Duodenal mucosa (tissue), 2 donors: ENCODE measurements around the gene SUGCT.

Source experiments
- H3K27ac ChIP-seq: one replicate; pipeline ENCODE4 v1.7.0; 2013; ENCODE audit warnings: low read depth, low read length
- H3K27me3 ChIP-seq, 2 donors: one replicate each; pipeline ENCODE4 v1.7.0; 2013; ENCODE audit warnings: low read length in 2 of 2, control low read depth in 1 of 2; ENCODE audit not compliant: insufficient read depth in 2 of 2, control insufficient read depth in 1 of 2
- H3K36me3 ChIP-seq, 2 donors: one replicate each; pipeline ENCODE4 v1.7.0; 2013; ENCODE audit warnings: low read length in 2 of 2, control low read depth in 1 of 2; ENCODE audit not compliant: insufficient read depth in 2 of 2, control insufficient read depth in 1 of 2
- H3K4me1 ChIP-seq, 2 donors: one replicate each; pipeline ENCODE4 v1.7.0; 2013; ENCODE audit warnings: low read length in 2 of 2, control low read depth in 1 of 2; ENCODE audit not compliant: insufficient read depth in 2 of 2, control insufficient read depth in 1 of 2
- H3K4me3 ChIP-seq, 2 donors: one replicate each; pipeline ENCODE4 v1.7.0; 2013; ENCODE audit warnings: low read length in 2 of 2, low read depth in 1 of 2
- H3K9ac ChIP-seq, 2 donors: one replicate each; pipeline ENCODE4 v1.7.0; 2013; ENCODE audit warnings: low read length in 2 of 2, low read depth in 1 of 2
- H3K9me3 ChIP-seq, 2 donors: one replicate each; pipeline ENCODE4 v1.7.0; 2013; ENCODE audit warnings: low read length in 2 of 2, control low read depth in 1 of 2; ENCODE audit not compliant: control insufficient read depth in 1 of 2

The SUGCT gene

DNA sequence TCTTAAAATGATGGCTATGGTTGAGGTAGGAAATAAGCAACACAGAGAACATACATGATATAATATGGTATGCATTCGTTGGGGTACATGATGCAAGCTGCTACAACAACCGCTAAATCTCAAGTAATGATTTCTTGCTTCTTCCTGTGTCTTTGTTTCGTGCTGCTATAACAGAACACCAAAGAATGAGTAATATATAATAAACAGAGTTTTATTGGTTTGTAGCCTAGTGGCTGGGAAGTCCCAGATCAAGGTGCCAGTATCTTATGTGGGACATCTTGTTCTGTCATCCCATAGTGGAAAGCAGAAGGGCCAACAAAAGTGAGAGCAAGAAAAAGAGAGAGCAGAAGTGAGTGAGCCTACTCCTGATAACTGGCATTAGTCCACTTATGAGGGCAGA is 689.7 kb downstream of the SUGCT start:
- Histone ChIP-seq H3K4me1 (peaks cover 7 to 8% of the 10 kb centered on the region in 2 donors), H3K9ac (no peak overlapping the region), H3K27me3 (no peaks in the 10 kb centered on the region), H3K9me3 (no peaks in the 10 kb centered on the region), H3K4me3 (no peak overlapping the region), H3K27ac (no peak overlapping the region), H3K36me3 (no peaks in the 10 kb centered on the region)

DNA sequence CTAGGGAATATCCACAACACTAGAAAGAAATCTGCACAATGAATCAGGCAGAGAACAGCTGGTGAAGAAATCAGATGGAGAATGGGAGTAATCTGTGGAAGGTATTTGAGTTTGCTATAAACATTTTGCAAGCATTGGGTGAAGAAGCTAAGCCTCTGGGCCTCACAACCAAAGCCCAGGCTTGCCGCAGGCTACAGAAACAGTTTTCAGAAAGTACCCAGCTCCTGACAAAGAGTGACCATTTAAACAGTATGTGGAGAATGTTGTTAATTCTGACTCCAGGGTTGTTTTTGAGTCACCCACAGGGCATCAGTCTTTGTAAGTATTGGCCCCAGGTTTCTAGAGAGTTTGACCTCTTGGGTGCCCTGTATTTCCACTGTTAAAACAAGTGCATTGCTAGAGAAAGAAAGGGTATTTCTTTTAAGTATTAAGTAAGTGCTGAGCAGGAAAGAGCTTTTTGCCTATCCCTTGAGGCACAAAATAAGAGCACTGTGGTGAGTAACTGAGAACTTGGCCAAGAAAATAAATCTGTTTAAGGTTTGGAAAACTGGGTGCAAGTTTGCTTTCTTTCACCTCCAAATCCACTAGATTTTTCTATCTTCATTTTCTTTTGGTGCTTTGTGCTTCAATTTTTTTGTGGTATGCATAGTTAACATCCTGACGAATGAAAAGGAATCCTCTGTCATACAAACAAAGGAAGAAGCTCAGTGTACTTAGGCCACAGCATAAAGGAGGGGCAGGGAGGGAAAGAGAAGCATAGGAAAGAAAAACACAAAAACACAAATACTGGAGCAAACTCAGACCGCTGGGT is 691.8 kb downstream of the SUGCT start:
- no peak overlapping the region for H3K4me3 ChIP-seq
- H3K4me1 ChIP-seq, result peaks cover 7 to 8% of the 10 kb centered on the region in 2 donors
- H3K27ac ChIP-seq, result no peak overlapping the region
- H3K36me3 ChIP-seq, result no peaks in the 10 kb centered on the region
- H3K27me3 ChIP-seq, result no peaks in the 10 kb centered on the region
- no peaks in the 10 kb centered on the region for H3K9me3 ChIP-seq
- H3K9ac ChIP-seq, result no peak overlapping the region

DNA sequence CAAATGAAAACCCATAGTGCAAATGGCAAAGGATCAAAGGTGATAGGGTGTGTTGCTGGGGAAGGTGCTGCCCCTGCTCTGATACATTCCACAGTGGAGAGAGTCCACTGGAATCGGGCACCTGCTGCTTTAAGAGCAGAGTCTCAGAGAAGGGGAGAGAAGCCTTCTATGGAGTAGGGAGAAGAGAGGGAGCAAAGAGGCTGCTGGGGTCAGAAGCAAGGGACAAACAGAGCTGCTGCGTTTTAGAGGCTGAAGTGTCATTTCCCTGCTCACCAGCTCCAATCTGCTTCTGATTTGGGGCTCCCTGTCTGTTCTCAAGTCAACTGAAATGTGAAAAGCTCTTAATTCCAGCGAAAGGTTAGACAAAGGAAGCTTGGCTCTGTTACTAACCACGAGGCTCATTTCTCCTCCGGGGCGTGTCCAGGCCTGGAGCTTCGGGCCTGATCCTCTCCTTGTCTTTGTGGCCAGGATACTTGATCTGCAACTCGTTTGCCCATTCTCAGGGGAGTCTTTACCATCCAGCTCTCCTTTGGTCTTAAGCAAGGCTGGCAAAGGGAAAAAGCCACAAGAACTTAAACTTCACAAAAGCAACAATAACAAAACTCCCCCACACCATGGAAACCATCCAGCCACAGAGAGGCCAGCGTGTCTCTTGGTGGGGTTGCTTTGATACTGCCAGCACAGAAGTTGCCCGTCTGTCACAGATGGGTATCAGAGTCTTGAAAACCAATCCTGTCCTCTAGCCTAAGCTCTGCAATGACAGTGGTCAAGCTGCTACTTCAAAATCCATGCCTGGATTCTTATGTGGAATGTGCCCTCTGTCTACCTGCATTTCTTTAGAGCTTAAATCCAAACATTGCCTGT is 692.6 kb downstream of the SUGCT start:
- H3K9me3 ChIP-seq, result no peaks in the 10 kb centered on the region
- H3K4me3 ChIP-seq, result no peak overlapping the region
- H3K36me3 ChIP-seq, result no peaks in the 10 kb centered on the region
- no peaks in the 10 kb centered on the region for H3K27me3 ChIP-seq
- H3K4me1 ChIP-seq, result peaks cover 7 to 8% of the 10 kb centered on the region in 2 donors
- H3K9ac ChIP-seq, result no peak overlapping the region
- no peak overlapping the region for H3K27ac ChIP-seq

DNA sequence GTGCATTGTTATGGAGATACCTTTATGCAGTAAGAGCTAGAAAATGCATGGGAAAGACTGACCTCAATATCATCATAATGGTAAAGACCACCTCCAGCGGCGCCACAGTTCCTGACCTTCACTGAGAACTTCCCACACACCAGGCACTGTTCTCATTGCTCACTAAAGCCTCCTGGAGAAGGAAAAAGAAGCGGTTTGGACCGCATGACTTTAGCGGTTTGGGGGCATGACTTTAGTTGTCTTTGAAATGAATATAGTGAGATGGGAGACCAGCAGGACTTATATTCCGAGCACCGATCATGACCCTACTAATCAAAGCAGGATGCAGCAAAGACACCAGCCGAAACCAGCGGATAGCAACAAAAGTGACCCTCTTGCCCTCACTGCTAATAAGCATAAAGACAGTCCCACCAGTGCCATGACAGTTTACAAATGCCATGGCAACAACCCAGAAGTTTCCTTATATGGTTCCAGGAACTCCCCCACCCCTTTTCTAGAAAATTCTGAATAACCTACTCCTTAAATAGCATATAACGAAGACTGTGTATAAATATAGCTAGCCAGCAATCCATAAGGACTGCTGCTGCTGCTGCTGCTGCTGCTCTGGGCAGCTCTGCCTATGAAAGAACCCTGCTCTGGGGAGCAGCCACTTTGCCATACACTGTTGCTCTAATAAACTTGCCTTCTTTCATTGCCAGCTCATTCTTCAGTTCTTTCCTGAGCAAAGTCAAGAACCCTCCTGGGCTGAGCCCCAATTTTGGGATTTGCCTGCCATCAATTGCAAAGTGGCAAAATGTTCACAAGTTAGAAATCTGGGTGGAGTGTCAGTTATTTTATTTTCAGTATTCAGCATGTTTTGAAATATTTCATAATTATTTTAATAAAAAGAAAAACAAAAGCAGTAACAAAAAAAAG is 694.1 kb downstream of the SUGCT start:
- no peaks in the 10 kb centered on the region for H3K27me3 ChIP-seq
- no peak overlapping the region for H3K27ac ChIP-seq
- H3K4me1 ChIP-seq, result peaks cover 7 to 8% of the 10 kb centered on the region in 2 donors
- no peaks in the 10 kb centered on the region for H3K36me3 ChIP-seq
- no peaks in the 10 kb centered on the region for H3K9me3 ChIP-seq
- no peak overlapping the region for H3K9ac ChIP-seq
- no peak overlapping the region for H3K4me3 ChIP-seq

DNA sequence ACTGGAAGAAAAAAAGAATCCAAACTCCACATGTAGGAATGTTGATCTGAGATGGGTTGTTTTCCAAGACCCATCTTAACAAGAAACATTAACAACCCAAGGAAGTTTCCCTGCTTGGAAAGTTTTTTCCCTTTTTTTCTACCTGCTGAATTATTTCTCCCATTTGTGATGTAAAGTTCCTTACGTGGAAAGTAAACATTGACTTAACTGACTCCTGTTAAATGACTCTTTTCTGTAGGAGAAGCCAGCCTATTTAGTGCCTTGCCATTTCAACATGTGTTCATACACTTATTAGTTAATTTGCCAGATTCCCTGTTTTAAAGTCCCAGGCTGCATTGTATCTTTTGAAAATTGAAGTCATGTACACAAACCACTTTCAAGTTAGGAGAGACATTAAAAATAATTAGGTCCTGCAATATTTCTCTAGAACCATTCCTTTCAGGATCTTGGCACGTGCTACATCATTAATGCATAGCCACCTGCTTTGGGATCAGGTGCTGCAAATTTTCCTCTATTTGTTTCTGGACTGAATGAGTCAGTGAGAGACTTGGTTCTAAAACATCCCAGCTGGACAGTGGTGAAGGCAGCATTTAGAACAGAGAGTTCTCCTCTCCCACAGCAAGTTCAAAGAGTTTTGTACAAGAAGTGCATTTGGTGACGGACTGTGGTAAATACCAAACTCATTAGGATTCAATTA is 698.5 kb downstream of the SUGCT start:
- H3K9ac ChIP-seq, result no peak overlapping the region
- no peaks in the 10 kb centered on the region for H3K4me1 ChIP-seq
- no peak overlapping the region for H3K27ac ChIP-seq

DNA sequence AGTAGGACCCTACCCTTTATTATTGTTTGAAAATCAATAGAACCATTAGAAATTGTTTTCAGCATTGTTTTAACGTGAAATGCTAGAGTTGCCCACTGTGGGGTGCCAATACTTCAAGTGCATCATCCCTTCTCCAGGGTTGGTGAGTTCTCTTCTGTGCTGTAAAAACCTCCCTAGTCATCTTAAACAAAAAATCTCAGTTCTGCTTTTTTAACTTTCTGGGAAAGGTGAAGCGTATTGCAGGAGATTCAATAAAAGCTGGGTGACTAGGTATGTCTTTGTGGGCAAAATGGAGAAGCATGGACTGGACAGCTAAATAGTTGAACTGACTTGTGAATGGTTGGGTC is 699.1 kb downstream of the SUGCT start:
- Histone ChIP-seq H3K4me3 (no peak overlapping the region), H3K27ac (no peak overlapping the region), H3K27me3 (no peaks in the 10 kb centered on the region), H3K9me3 (no peaks in the 10 kb centered on the region), H3K36me3 (no peaks in the 10 kb centered on the region), H3K9ac (no peak overlapping the region), H3K4me1 (no peaks in the 10 kb centered on the region)

More for the DNA sequence above, 698.5 kb downstream of the SUGCT start:
- Histone ChIP-seq H3K36me3 (no peaks in the 10 kb centered on the region), H3K27me3 (no peaks in the 10 kb centered on the region), H3K4me3 (no peak overlapping the region), H3K9me3 (no peaks in the 10 kb centered on the region)

DNA sequence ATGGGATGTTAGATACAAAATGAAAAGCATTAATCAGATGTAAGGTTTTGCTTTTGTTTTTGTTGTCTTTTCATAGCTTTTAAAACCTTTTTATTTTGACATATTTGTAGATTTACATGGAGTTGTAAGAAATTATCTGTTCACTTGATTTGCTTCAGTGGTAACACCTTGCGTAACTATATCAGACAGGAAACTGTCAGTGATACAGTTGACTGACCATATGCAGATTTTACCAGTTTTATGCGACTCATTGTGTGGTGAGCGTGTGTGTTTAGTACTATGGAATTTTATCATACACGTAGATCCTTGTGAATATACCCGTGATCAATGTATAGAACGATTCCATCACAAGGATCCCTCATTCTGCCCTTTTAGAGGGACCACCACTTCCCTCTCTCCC is 701.4 kb downstream of the SUGCT start:
- Histone ChIP-seq H3K27me3 (no peaks in the 10 kb centered on the region), H3K9me3 (no peaks in the 10 kb centered on the region), H3K4me3 (no peak overlapping the region), H3K36me3 (no peaks in the 10 kb centered on the region), H3K27ac (no peak overlapping the region), H3K9ac (no peak overlapping the region), H3K4me1 (no peaks in the 10 kb centered on the region)

DNA sequence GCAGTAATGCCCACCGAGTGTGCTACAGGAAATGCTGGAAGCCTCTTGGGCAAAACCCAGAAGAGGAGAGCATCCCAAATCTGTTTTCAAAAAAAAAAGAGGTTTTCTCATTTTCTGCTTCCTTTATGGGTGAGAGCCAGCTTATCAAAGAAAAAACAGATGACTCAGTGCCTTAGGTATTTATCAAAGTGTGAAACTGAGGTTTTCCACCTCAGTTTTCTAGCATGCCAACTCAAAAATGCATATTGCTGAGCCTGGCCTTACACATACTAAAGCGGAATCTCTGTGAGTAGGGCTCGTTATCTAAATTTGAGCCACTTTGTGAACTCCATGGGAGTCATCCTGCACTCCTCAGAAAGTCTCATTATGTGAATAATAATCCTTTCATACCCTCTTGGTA is 705.1 kb downstream of the SUGCT start:
- Histone ChIP-seq H3K27me3 (no peaks in the 10 kb centered on the region), H3K27ac (no peak overlapping the region), H3K9me3 (no peaks in the 10 kb centered on the region), H3K4me3 (no peak overlapping the region), H3K36me3 (no peaks in the 10 kb centered on the region), H3K4me1 (no peaks in the 10 kb centered on the region), H3K9ac (no peak overlapping the region)

DNA sequence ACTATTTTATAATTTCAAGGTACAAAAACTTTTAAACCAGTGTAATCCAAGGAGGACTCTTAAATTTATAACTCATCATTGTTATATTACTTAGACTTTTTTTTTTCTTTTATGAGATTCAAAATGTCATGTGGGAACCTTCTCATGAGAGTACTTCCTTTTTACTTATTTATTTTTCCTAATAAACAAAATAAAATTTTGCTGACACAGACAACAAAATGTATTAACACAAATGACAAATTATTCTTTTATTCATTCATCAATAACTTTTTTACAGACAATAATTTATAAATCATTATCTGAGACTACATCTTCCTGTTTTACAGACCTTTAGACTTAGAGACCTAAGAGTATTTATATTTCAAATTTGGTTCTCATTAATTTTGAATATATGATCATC is 706.2 kb downstream of the SUGCT start:
- Histone ChIP-seq H3K4me1 (no peaks in the 10 kb centered on the region), H3K27me3 (no peaks in the 10 kb centered on the region), H3K9me3 (no peaks in the 10 kb centered on the region), H3K27ac (no peak overlapping the region), H3K36me3 (no peaks in the 10 kb centered on the region), H3K4me3 (no peak overlapping the region), H3K9ac (no peak overlapping the region)
